Measurements from ENCODE around the gene KSR1.

The KSR1 gene

GRCh38 chr17:27566671-27567562, 110.7 kb downstream of the KSR1 start:
- DNase-seq (ENCODE audit: insufficient read length, low spot score) (no peak), FAIRE-seq (no peak)

- DNase-seq (ENCODE audit: insufficient read length, low spot score) (no peak), FAIRE-seq (no peak)
These were observed 111.3 kb downstream of the KSR1 start for GRCh38 chr17:27567563-27567859.

- no peak for DNase-seq (ENCODE audit: insufficient read length, low spot score)
- FAIRE-seq: no peak
These were observed 112.0 kb downstream of the KSR1 start for GRCh38 chr17:27568216-27568615.

- no peak for FAIRE-seq
These were observed 112.6 kb downstream of the KSR1 start for GRCh38 chr17:27568811-27569210.

GRCh38 chr17:27569257-27569722, 113.0 kb downstream of the KSR1 start:
- DNase-seq (ENCODE audit: insufficient read length, low spot score) (peak; percentile 39), FAIRE-seq (peak; percentile 57)

More at GRCh38 chr17:27568811-27569210, 112.6 kb downstream of the KSR1 start:
- DNase-seq (ENCODE audit: insufficient read length, low spot score): no peak

GRCh38 chr17:27569884-27570577, 113.8 kb downstream of the KSR1 start:
- DNase-seq (ENCODE audit: insufficient read length, low spot score) (no peak), FAIRE-seq (no peak)

- DNase-seq (ENCODE audit: insufficient read length, low spot score): no peak
- FAIRE-seq: no peak
These were observed 114.3 kb downstream of the KSR1 start for GRCh38 chr17:27570578-27570914.

GRCh38 chr17:27571563-27572352, 115.5 kb downstream of the KSR1 start:
- no peak for DNase-seq (ENCODE audit: insufficient read length, low spot score)
- no peak for FAIRE-seq

GRCh38 chr17:27572665-27573064, 116.4 kb downstream of the KSR1 start:
- DNase-seq (ENCODE audit: insufficient read length, low spot score) (no peak), FAIRE-seq (no peak)

GRCh38 chr17:27573548-27573947, 117.3 kb downstream of the KSR1 start:
- no peak for FAIRE-seq

GRCh38 chr17:27573971-27574525, 117.8 kb downstream of the KSR1 start:
- DNase-seq (ENCODE audit: insufficient read length, low spot score) (no peak), FAIRE-seq (no peak)

More at GRCh38 chr17:27573548-27573947, 117.3 kb downstream of the KSR1 start:
- no peak for DNase-seq (ENCODE audit: insufficient read length, low spot score)

GRCh38 chr17:27575096-27575911, 119.1 kb downstream of the KSR1 start:
- DNase-seq (ENCODE audit: insufficient read length, low spot score) (no peak), FAIRE-seq (no peak)

GRCh38 chr17:27575912-27576252, 119.6 kb downstream of the KSR1 start:
- DNase-seq (ENCODE audit: insufficient read length, low spot score) (no peak), FAIRE-seq (no peak)

GRCh38 chr17:27576477-27577083, 120.3 kb downstream of the KSR1 start:
- FAIRE-seq (no peak), DNase-seq (ENCODE audit: insufficient read length, low spot score) (no peak)

- DNase-seq (ENCODE audit: insufficient read length, low spot score): no peak
- FAIRE-seq: no peak
These were observed 121.0 kb downstream of the KSR1 start for GRCh38 chr17:27577121-27577761.

- DNase-seq (ENCODE audit: insufficient read length, low spot score) (no peak), FAIRE-seq (peak; percentile 64)
These were observed 121.9 kb downstream of the KSR1 start for GRCh38 chr17:27577884-27578717.

- peak; percentile 79 for FAIRE-seq
- DNase-seq (ENCODE audit: insufficient read length, low spot score): peak; percentile 72
These were observed 122.5 kb downstream of the KSR1 start for GRCh38 chr17:27578718-27579085.

GRCh38 chr17:27579304-27579703, 123.1 kb downstream of the KSR1 start:
- FAIRE-seq (no peak), DNase-seq (ENCODE audit: insufficient read length, low spot score) (no peak)

Measured in GM19239 (cell line).